Omental fat pad (tissue), 4 donors: ENCODE data around the gene TFRC. TPM values are rescaled to one million over a fixed set of nuclear protein-coding genes. Genes with fewer than 3 reads are reported as not detected.

Experiments
- ATAC-seq: fragments of 150-250 bp; one replicate; pipeline ENCODE4 v1.9.1; 2016; ENCODE audit warnings: mild to moderate bottlenecking, moderate library complexity; ENCODE audit not compliant: low FRiP score
- DNase-seq: peaks from one replicate; pipeline ENCODE4 v3.0.0-alpha.2; 2019; ENCODE audit warnings: low spot score
- CTCF ChIP-seq, 3 donors: fragments of 450-650 bp; IDR thresholded peaks; one replicate each; pipeline ENCODE4 v1.5.1; 2016 to 2017; ENCODE audit warnings: antibody characterized with exemption in 3 of 3, mild to moderate bottlenecking in 3 of 3, moderate library complexity in 2 of 3
- total RNA-seq, 4 donors: library from RNA; depleted of rRNA; stranded (reverse); fragments of >200 nt; gene quantifications; one replicate each; pipeline ENCODE4 v1.1.0, GENCODE V29; 2016

TFRC gene
- total RNA-seq, 4 donors from 2014 or later = 144 to 333 (median 242) TPM

GRCh38 chr3:196053487-196053886 lies 28.4 kb downstream of the TFRC start:
- ATAC-seq (no peak), DNase-seq (no peak)
- no peak for TF ChIP-seq CTCF (IDR thresholded peaks at IDR 0.05)

GRCh38 chr3:196051282-196052076 lies 30.4 kb downstream of the TFRC start:
- DNase-seq (no peak), ATAC-seq (no peak)
- no peak for TF ChIP-seq CTCF (IDR thresholded peaks at IDR 0.05)

- ATAC-seq (no peak), DNase-seq (no peak)
- no peak for TF ChIP-seq CTCF (IDR thresholded peaks at IDR 0.05)
Measured at GRCh38 chr3:196050597-196050996, 31.3 kb downstream of the TFRC start.

- no peak for DNase-seq
- TF ChIP-seq CTCF (IDR thresholded peaks at IDR 0.05) = no peak
- no peak for ATAC-seq
Measured at GRCh38 chr3:196049653-196050052, 32.2 kb downstream of the TFRC start.

GRCh38 chr3:196048922-196049598 lies 32.8 kb downstream of the TFRC start:
- no peak for TF ChIP-seq CTCF (IDR thresholded peaks at IDR 0.05)
- DNase-seq = no peak
- ATAC-seq = no peak

- DNase-seq (no peak), ATAC-seq (no peak)
- no peak for TF ChIP-seq CTCF (IDR thresholded peaks at IDR 0.05)
Measured at GRCh38 chr3:196047391-196048030, 34.4 kb downstream of the TFRC start.
